Sciatic nerve (tissue), 2 donors: ENCODE data around the gene SMARCD3. TPM values are rescaled to one million over a fixed set of nuclear protein-coding genes. Genes with fewer than 3 reads are reported as not detected.

Experiments
- ATAC-seq: fragments of 200-7000 bp; cut with Tn5 transposase; one replicate; pipeline ENCODE4 v1.9.1; 2020; ENCODE audit warnings: mild to moderate bottlenecking, moderate library complexity
- DNase-seq: peaks from one replicate; pipeline ENCODE4 v3.0.0-alpha.2; 2020; ENCODE audit warnings: low spot score
- intact Hi-C: fragments of 100-400 bp; cut with DNase I; formaldehyde crosslinking; loops from one replicate; pipeline ENCODE4 v1.14.2; 2022
- total RNA-seq: library from RNA; stranded (reverse); fragmentation: NEBNext Ultra II Directional; extraction: Animal tissue kit (Norgen Biotek cat#: 25700); gene quantifications from one replicate; pipeline ENCODE4 v1.2.1, GENCODE V29; 2021
- donor health status: DM: no; HTN: no; CAD: no.
- donor health status: DM: no; HTN: no; CAD: no.

Gene SMARCD3
- total RNA-seq, 1 donor from 2014 or later = 50.7 TPM

DNA sequence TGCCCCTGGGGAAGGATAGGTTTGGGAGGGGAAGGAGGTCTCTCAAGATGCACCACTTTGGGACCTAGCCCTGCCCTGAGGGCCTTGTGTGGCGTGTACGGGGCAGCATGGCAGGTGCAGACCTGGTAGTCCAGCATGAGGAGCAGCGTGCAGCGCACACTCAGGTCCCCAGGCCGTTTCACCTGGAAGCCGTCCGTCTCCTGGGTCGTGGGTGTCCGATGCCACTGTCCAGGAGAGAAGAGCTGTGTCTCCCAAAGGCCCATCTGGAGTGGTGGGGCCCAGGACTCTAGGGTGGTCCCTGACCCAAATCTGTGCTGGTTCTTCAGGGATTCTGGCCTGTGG lies 6.8 kb downstream of the SMARCD3 start:
- ATAC-seq (no peak), DNase-seq (no peak)
- intact Hi-C loops = no loop called here

DNA sequence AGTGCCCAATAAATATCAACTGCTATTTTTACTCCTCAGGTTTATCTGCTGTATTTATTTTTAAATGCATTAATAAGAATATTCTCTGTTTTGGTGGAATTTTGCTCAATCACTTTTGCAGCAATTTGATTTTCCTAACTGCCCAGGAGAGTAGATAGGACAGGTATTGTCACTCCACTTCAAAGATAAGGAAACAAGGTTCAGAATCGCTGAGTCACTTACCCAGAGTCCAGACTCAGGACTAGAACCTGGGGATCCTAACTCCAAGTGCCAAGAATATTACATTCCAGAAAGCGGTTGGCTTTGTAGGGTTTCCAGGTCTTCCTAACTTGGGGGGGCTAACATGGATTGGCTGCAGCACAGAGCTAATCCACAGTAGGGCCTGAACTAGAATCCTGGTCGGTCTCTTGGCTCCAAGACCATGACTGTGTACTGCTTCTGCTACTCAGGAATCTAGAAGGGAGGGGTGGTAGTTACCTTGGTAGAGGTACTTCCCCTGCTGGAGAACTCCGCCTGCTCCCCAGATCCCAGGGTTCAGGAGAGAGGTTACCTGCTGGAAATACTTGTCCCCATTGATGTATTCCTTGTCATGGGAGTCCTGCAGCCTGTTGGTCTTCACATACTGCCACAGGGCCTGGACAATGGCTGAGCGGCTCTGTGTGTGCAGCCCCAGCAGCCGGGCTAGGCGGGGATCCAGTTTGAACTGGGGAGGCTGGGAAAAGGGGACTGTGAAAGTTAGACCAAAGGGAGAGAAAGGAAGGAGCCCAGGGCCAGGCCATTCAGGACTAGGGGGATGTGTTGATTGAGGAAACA lies 7.3 kb downstream of the SMARCD3 start:
- intact Hi-C loops = no loop called here
- DNase-seq = no peak

DNA sequence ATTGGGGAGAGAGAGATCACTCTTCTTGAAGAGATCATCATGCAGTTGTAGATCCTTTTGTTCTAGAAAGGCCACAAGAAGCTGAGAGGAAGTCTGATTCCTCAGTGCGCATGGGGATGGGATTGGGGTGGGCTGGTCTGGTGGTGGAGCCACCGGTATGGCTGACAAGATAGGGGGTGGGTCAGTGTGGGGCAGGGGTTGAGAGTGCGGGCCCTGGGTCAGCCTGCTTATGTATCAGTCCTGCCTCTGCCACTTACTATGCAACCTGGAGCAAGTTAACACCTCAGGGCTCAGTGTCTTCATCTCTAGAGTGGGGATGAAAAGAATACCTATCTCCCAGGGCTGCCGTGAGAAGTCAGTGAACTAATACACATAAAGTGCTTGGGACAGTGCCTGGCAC lies 8.0 kb downstream of the SMARCD3 start:
- intact Hi-C loops = no loop called here
- no peak for ATAC-seq
- no peak for DNase-seq

More for the DNA sequence above, 7.3 kb downstream of the SMARCD3 start:
- ATAC-seq = no peak

DNA sequence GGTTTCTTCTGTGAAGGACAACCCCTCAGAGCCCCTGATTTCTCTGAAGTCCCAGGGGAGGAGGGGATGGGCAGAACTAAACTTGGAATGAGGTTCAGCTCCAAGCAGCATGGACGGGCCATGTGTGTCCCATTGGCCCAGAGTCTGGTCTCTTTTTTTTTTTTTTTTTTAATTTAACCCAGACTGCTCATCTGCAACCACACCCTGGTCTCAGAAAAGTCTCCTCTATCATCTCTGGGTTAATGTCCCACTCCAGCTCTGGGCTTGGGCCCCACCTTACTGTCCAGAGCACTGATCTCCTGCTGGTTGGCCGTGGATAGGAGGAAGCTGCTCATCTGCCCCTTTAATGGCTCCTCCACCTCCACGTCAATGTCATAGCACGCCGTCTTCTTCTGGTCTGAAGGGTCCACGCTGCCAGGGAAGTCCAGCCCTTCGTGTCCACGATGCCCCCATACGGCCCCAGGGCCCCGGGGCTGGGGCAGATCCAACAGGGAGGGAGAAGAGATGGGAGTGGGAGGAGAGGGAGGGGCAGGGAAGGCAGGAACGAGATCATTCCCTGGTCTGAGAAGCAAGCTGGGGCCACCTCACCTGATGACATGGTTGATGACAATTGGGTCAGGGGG lies 8.5 kb downstream of the SMARCD3 start:
- DNase-seq (no peak), ATAC-seq (no peak)
- intact Hi-C loops = no loop called here

DNA sequence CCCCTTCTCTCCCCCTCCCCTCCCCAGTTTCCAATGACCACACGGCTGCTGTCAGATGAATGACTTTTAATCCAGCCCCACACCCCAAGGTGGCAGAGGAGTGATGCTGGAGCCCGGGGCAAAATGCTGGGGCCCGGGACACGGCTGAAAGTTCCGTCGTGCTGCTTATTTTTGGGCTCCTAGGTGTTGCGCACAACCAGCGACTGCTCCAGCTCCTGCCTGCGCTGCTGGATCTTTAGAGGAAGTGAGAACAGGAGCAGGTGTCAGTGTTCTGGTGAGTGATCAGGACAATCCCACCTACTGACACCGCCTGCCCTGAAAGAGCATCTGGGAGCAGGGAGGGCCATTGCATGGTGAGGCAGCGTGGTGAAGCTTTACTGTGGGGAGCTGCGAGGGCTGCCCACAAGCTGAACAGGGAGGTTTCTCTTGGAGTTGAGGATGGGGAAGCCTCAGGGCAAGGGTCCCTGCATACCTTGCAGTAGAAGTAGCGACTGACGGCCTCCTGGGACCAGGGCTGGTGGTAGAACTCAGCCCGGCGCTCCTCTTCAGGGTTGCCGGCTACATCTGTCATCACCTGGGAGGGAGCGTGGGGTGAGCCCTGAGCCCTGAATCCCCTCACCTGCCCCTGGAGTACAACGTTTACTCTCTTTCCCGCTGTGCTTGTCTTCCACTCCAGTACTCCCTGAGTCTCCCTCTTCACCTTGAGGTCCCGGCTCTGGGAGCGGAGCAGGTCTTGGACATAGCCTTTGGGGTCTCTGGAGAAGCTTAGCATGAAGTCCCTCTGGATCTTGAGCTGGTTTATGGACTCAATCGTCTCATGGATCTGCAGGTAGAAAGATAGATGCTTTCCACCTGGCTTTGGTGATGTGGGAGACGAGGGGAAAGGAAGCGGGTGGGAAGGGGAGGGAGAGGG lies 9.3 kb downstream of the SMARCD3 start:
- intact Hi-C loops = no loop called here
- no peak for DNase-seq
- no peak for ATAC-seq

DNA sequence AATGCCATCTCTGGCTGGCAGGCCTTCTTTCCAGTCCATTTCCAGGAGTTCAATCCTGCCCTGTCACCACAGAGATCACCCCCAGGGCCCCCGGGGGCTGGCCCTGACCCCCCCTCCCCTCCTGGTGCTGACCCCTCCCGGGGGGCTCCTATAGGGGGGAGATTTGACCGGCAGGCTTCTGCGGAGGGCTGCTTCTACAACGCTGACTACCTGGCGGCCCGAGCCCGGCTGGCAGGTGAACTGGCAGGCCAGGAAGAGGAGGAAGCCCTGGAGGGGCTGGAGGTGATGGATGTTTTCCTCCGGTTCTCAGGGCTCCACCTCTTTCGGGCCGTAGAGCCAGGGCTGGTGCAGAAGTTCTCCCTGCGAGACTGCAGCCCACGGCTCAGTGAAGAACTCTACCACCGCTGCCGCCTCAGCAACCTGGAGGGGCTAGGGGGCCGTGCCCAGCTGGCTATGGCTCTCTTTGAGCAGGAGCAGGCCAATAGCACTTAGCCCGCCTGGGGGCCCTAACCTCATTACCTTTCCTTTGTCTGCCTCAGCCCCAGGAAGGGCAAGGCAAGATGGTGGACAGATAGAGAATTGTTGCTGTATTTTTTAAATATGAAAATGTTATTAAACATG lies 10.2 kb downstream of the SMARCD3 start:
- intact Hi-C loops = no loop called here
- DNase-seq = no peak
- no peak for ATAC-seq

DNA sequence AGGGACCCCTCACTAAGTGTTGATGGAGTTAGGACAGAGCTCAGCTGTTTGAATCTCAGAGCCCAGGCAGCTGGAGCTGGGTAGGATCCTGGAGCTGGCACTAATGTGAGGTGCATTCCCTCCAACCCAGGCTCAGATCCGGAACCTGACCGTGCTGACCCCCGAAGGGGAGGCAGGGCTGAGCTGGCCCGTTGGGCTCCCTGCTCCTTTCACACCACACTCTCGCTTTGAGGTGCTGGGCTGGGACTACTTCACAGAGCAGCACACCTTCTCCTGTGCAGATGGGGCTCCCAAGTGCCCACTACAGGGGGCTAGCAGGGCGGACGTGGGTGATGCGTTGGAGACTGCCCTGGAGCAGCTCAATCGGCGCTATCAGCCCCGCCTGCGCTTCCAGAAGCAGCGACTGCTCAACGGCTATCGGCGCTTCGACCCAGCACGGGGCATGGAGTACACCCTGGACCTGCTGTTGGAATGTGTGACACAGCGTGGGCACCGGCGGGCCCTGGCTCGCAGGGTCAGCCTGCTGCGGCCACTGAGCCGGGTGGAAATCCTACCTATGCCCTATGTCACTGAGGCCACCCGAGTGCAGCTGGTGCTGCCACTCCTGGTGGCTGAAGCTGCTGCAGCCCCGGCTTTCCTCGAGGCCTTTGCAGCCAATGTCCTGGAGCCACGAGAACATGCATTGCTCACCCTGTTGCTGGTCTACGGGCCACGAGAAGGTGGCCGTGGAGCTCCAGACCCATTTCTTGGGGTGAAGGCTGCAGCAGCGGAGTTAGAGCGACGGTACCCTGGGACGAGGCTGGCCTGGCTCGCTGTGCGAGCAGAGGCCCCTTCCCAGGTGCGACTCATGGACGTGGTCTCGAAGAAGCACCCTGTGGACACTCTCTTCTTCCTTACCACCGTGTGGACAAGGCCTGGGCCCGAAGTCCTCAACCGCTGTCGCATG lies 11.0 kb downstream of the SMARCD3 start:
- intact Hi-C loops = no loop called here
- no peak for DNase-seq
- ATAC-seq = no peak

DNA sequence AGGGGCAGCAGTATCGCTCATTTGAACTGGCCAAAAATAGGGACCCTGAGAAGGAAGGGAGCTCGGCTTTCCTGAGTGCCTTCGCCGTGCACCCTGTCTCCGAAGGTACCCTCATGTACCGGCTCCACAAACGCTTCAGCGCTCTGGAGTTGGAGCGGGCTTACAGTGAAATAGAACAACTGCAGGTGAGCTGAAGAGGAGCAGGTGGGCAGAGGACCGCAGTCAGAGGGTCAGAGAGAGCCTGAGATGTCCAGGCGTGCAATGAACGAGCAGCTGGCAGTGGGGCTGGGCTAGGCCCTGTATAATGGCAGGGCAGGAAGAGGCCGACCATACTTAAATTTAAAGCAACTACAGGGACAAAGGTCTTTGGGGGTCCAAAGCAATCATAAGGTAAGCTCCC lies 12.1 kb downstream of the SMARCD3 start:
- ATAC-seq (no peak), DNase-seq (no peak)
- intact Hi-C loops = no loop called here

DNA sequence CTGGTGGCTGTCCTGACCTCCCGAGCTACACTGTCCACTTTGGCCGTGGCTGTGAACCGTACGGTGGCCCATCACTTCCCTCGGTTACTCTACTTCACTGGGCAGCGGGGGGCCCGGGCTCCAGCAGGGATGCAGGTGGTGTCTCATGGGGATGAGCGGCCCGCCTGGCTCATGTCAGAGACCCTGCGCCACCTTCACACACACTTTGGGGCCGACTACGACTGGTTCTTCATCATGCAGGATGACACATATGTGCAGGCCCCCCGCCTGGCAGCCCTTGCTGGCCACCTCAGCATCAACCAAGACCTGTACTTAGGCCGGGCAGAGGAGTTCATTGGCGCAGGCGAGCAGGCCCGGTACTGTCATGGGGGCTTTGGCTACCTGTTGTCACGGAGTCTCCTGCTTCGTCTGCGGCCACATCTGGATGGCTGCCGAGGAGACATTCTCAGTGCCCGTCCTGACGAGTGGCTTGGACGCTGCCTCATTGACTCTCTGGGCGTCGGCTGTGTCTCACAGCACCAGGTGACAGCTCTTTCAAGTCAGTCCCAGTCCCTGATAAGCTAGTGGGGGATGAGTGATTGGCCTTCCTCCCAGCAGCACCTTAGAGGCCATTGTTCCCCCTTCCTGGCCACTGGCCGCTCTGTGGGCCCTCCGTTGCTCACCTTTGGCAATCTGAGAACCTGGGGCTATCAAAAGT lies 13.3 kb downstream of the SMARCD3 start:
- ATAC-seq (no peak), DNase-seq (no peak)
- intact Hi-C loops = no loop called here

DNA sequence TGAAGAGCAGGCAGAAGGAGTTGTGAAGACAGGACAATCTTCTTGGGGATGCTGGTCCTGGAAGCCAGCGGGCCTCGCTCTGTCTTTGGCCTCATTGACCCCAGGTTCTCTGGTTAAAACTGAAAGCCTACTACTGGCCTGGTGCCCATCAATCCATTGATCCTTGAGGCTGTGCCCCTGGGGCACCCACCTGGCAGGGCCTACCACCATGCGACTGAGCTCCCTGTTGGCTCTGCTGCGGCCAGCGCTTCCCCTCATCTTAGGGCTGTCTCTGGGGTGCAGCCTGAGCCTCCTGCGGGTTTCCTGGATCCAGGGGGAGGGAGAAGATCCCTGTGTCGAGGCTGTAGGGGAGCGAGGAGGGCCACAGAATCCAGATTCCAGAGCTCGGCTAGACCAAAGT lies 14.7 kb downstream of the SMARCD3 start:
- ATAC-seq = no peak
- intact Hi-C loops = no loop called here
- DNase-seq = no peak

DNA sequence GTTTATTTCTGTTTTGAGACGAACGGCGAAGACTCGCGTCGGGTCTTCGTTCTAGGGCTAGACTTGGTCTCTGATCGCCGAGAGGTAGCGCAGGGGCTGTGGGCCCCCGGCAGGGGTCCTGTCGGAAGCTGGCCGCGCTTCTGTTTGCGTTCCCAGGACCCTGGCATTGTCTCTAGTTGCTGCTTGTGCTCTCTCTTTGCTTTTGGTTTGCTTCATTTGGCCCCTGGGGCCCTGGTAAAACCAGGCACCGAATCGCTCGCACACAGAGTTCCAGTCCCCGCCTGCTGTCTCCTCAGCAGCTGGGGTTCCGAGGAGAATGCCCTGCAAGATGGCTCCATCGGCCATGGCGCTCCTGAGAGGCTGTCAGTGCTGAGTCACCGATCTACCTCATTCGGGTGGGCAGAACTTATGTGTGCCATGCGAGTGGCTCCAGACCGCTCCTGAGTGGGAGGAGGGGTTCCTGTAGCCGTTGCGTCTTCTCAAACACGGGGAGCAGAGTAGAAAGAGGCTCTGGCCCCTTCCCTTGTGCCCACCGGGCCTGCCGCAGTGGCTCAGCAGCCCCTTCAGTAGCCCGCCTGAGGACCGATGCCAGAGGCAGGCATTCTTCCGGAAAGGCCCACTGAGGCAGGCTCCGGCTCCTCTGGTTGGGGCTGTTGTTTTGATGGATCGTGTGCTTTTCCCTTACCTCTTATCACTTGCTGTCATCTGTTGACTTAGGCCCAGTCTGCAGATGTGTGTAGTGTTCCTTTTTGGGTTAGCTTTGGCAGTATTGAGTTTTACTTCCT lies 15.4 kb downstream of the SMARCD3 start:
- DNase-seq = no peak

DNA sequence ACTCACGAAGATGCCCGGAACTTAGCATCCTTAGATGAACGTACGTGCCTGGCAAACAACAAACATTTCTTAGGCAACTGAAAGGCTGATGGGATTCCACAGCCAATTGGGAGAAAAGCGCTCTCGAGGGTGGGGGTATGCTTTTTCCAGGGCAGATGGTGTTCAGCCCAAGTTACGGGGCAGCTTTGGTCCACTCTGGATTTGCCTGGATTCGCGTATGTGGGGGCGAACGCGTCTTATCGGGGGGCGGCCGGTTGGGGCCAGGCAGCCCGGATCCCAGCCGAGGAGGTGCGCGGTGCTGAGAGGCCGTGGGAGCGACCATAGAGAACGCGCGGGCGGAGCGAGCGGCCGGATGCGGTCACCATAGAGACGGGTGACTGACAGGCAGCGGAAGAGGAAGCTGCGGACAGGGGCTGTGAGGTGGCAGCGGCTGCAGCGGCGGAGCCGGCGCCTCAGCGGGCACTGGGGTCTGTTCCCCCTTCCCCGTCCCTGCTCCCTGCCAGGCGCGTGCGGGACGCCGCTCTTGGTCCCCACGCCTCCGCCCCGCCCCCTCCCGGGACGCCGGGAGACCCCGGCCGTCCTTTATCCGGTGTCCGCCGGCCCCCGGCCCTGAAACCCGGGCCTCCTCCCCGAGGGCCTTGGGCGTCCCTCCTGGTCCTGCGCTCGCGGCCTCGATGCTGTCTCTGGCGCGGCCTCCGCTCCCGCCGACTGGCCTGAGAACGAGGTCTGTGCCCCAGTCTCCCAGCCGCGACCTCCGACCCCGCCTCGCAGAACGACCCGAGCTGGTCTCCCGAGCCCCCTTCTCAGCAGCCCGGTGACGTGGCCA lies 16.2 kb downstream of the SMARCD3 start, which contains the start of gene CHPF2:
Gene CHPF2, plus strand, starts transcription at position 393 of the 826 bp plus-strand sequence. CDS start 1,529 bp downstream, outside the sequence.
- ATAC-seq (peak; percentile 95), DNase-seq (peak; percentile 96)
- intact Hi-C loops = no loop called here

More for the DNA sequence above, 15.4 kb downstream of the SMARCD3 start:
- intact Hi-C loops = no loop called here
- ATAC-seq = peak; percentile 41

DNA sequence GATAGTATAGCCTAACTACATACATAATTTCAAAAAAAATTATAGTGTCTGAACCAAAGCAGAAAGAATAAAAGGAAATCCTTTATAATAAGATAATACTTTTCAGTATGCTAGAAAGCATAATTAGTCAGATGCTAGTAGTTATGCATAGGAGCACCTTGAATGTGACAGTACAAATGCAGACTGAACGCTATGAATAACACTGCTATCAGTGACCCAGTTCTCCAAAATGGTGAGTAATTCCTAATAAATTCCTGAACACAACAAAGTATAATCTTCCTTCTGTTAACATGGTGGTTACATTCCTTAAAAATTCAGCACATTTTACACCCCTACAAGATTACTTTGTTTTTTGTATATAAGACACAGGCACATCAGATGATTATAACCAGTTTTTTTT lies 17.4 kb downstream of the SMARCD3 start:
- no peak for DNase-seq
- ATAC-seq = no peak
- intact Hi-C loops = no loop called here

DNA sequence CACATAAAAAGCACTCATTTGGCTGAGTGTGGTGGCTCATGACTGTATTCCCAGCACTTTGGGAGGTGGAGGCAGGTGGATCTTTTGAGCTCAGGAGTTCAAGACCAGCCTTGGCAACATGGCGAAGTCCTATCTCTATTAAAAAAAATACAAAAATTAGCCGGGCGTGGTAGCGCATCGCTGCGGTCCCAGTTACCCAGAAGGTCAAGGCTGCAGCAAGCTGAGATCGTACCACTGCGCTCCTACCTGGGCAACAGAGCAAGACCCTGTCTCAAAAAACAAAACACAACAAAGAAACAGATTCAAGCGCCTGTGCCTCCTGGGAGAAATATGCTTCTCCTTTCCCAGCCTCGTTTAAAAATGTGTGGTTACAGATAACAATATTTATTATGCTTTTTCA lies 19.2 kb downstream of the SMARCD3 start:
- DNase-seq (no peak), ATAC-seq (no peak)
- intact Hi-C loops = no loop called here

DNA sequence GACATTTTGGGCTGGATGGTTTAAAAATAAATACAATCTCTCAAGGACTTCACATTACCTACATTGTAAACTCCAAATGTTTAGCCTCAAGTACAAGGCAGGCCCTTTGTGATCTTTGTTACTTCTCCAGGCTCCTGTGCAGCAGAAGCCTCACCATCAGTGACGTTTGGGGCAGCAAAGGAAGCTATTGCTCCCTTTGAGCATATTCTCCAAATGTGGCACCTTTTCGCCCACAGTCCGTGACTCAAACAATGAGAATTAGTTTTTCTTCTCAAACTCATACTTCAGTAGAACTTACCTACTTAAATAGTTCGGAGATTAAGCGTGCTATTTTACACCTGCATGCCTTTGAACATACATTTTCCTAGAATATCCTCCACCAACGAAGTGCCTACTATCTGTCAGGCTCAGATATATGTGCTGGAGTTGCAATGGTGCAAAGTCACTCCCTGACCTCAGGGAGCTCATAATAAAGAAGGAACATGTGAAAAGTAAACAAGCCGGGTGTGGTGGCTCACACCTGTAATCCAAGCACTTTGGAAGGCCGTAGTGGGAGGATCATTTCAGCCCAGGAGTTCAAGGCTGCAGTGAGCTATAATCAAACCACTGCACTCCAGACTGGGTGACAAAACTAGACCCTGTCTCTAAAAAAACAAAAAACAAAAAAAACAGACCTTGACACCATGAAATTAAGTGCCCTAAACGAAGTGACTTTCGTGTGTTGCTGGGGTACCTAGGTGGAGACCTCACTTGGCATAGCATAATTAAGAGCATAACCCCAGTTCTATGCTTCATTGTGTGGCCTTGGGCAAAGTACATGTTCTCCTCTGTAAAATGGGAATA lies 20.2 kb downstream of the SMARCD3 start:
- intact Hi-C loops = no loop called here
- DNase-seq (no peak), ATAC-seq (no peak)
